Nucleus accumbens (tissue), 56 donors: ENCODE results near the gene EPHA4.

Source experiments
- DNase-seq, 56 donors: peaks; one replicate each; lab custom pipeline; 2025; lab: John Stamatoyannopoulos, UW

The EPHA4 gene

GRCh38 chr2:221546505-221547225 is 25.4 kb downstream of the EPHA4 start:
- DNase-seq: no peak

- DNase-seq: no peak
Observed at GRCh38 chr2:221541131-221541735, 30.9 kb downstream of the EPHA4 start.

GRCh38 chr2:221539246-221539645 is 32.9 kb downstream of the EPHA4 start:
- DNase-seq: no peak

GRCh38 chr2:221535824-221536223 is 36.3 kb downstream of the EPHA4 start:
- no peak for DNase-seq

GRCh38 chr2:221533299-221533698 is 38.8 kb downstream of the EPHA4 start:
- no peak for DNase-seq

GRCh38 chr2:221532641-221533040 is 39.5 kb downstream of the EPHA4 start:
- DNase-seq: no peak

- DNase-seq: no peak
Observed at GRCh38 chr2:221530653-221531037, 41.5 kb downstream of the EPHA4 start.

- DNase-seq: no peak
Observed at GRCh38 chr2:221529943-221530652, 42.0 kb downstream of the EPHA4 start.

- no peak for DNase-seq
Observed at GRCh38 chr2:221529177-221529942, 42.7 kb downstream of the EPHA4 start.

GRCh38 chr2:221527776-221528309 is 44.3 kb downstream of the EPHA4 start:
- DNase-seq: no peak

GRCh38 chr2:221524158-221524557 is 47.9 kb downstream of the EPHA4 start:
- no peak for DNase-seq

- DNase-seq: no peak
Observed at GRCh38 chr2:221521233-221521845, 50.8 kb downstream of the EPHA4 start.

GRCh38 chr2:221518935-221519625 is 53.0 kb downstream of the EPHA4 start:
- DNase-seq: no peak

GRCh38 chr2:221518201-221518934 is 53.7 kb downstream of the EPHA4 start:
- no peak for DNase-seq

- no peak for DNase-seq
Observed at GRCh38 chr2:221517696-221518151, 54.4 kb downstream of the EPHA4 start.

- no peak for DNase-seq
Observed at GRCh38 chr2:221517146-221517695, 54.9 kb downstream of the EPHA4 start.

- no peak for DNase-seq
Observed at GRCh38 chr2:221515864-221516263, 56.2 kb downstream of the EPHA4 start.

GRCh38 chr2:221514305-221515040 is 57.6 kb downstream of the EPHA4 start:
- DNase-seq: no peak
